ENCODE measurements around the gene MFSD1. TPM values are rescaled to one million over a fixed set of nuclear protein-coding genes. Genes with fewer than 3 reads are reported as not detected.
A peak's percentile ranks its signal among the peaks of the same experiment; 100 is the strongest.

The MFSD1 gene
- total and polyA plus RNA-seq, 9 of the 15 experiments (the other 6 are each of a cell fraction or from before 2014, with no cell fraction given): 8.7 to 49.5 (median 28.6) TPM

DNA sequence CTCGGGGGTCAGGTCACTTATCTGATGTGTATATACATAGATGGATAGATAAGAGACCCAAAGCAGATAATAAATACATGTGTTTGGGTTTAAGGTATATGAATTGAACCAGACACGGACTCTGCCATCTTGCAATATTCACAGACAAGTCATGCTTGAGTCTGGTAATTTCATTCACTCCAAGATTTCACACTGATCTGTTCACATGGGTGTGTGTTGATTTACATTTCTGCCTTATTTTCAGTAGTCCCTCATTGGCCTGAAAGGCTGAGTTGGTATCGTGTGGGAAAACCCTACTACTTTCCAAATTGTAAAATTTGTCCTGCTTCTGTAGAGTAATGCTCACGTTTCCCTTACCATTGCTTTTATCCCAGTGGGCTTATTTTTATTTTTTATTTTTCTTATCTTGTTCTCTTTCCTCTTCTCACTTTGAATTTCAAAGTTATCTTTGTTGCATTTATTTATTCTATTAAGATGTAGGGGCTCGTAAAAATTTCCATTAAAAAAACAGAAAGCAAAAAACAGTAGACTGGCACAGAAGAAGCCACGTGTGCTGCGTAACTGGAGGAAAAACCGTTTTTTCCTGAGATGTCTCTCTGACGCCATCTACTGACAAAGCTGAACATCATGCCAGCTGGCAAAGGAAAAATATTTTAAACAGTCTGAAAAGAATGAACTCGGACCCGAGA is 10.8 kb upstream of the MFSD1 start (continued):
- TF ChIP-seq MYC (IDR thresholded peaks at IDR 0.05; ENCODE audit: low read depth, low read length) (peak; percentile 89), MYC (CRISPR knock-in tag; IDR thresholded peaks at IDR 0.05; ENCODE audit: borderline replicate concordance, low read depth) (no peak), MCM2 (IDR thresholded peaks at IDR 0.05; ENCODE audit: low read depth) (no peak), ZSCAN32 (CRISPR knock-in tag; IDR thresholded peaks at IDR 0.05) (no peak), ZNF586 (CRISPR knock-in tag; conservative IDR thresholded peaks at IDR 0.05) (no peak), ESRRA (IDR thresholded peaks at IDR 0.05; ENCODE audit: borderline replicate concordance, low read depth) (no peak), FIP1L1 (IDR thresholded peaks at IDR 0.05; ENCODE audit: low read depth, low read length, poor library complexity, severe bottlenecking) (no peak), PURB (CRISPR knock-in tag; IDR thresholded peaks at IDR 0.05; ENCODE audit: low read depth) (no peak), RBM14 (IDR thresholded peaks at IDR 0.05; ENCODE audit: borderline replicate concordance, insufficient read depth, low read depth, low read length) (no peak), CBX8 (IDR thresholded peaks at IDR 0.05; ENCODE audit: borderline replicate concordance, extremely low read depth, low read depth, low read length, poor library complexity, severe bottlenecking) (no peak), ZKSCAN8 (CRISPR knock-in tag; IDR thresholded peaks at IDR 0.05) (no peak)
- TF ChIP-seq, protein P1, sequence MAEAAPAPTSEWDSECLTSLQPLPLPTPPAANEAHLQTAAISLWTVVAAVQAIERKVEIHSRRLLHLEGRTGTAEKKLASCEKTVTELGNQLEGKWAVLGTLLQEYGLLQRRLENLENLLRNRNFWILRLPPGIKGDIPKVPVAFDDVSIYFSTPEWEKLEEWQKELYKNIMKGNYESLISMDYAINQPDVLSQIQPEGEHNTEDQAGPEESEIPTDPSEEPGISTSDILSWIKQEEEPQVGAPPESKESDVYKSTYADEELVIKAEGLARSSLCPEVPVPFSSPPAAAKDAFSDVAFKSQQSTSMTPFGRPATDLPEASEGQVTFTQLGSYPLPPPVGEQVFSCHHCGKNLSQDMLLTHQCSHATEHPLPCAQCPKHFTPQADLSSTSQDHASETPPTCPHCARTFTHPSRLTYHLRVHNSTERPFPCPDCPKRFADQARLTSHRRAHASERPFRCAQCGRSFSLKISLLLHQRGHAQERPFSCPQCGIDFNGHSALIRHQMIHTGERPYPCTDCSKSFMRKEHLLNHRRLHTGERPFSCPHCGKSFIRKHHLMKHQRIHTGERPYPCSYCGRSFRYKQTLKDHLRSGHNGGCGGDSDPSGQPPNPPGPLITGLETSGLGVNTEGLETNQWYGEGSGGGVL (CRISPR knock-in tag; IDR thresholded peaks at IDR 0.05): no peak
- TF ChIP-seq, protein P2, sequence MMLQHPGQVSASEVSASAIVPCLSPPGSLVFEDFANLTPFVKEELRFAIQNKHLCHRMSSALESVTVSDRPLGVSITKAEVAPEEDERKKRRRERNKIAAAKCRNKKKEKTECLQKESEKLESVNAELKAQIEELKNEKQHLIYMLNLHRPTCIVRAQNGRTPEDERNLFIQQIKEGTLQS (IDR thresholded peaks at IDR 0.05): no peak
- TF ChIP-seq, protein P2 (CRISPR knock-in tag; conservative IDR thresholded peaks at IDR 0.05): no peak
- TF ChIP-seq, protein P3, sequence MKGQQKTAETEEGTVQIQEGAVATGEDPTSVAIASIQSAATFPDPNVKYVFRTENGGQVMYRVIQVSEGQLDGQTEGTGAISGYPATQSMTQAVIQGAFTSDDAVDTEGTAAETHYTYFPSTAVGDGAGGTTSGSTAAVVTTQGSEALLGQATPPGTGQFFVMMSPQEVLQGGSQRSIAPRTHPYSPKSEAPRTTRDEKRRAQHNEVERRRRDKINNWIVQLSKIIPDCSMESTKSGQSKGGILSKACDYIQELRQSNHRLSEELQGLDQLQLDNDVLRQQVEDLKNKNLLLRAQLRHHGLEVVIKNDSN (CRISPR knock-in tag; IDR thresholded peaks at IDR 0.05): peak; percentile 53; the same call in 1 of the 2 replicates

Data from K562 (cell line).